ENCODE results near the gene CTNS. TPM values are rescaled to one million over a fixed set of nuclear protein-coding genes. Genes with fewer than 3 reads are reported as not detected.

The CTNS gene
- total and polyA plus RNA-seq, 2 of the 13 experiments (the other 11 are each of a cell fraction or from before 2014, with no cell fraction given): 9.5 to 13.7 TPM

- TF ChIP-seq HOMEZ (CRISPR knock-in tag; IDR thresholded peaks at IDR 0.05; ENCODE audit: low read depth) (0 out of 2 replicates have a peak, but pooled peaks have one; percentile 11), ZNF772 (CRISPR knock-in tag; IDR thresholded peaks at IDR 0.05) (peak; percentile 62; the same call in 1 of the 2 replicates), TEAD3 (CRISPR knock-in tag; optimal IDR thresholded peaks at IDR 0.05; ENCODE audit: borderline replicate concordance) (peak; percentile 98), RXRA (CRISPR knock-in tag; IDR thresholded peaks at IDR 0.05) (0 out of 2 replicates have a peak, but pooled peaks have one; percentile 23), SOX6 (IDR thresholded peaks at IDR 0.05) (no peak), SOX6 (CRISPR knock-in tag; IDR thresholded peaks at IDR 0.05) (peak; percentile 15; the same call in 1 of the 2 replicates), SMAD3 (CRISPR knock-in tag; IDR thresholded peaks at IDR 0.05) (0 out of 2 replicates have a peak, but pooled peaks have one; percentile 20), MXD1 (CRISPR knock-in tag; IDR thresholded peaks at IDR 0.05) (no peak; the same call in 1 of the 2 replicates), ZSCAN22 (CRISPR knock-in tag; IDR thresholded peaks at IDR 0.05) (peak; percentile 66; the same call in 1 of the 2 replicates), HES4 (CRISPR knock-in tag; IDR thresholded peaks at IDR 0.05; ENCODE audit: borderline replicate concordance) (0 out of 2 replicates have a peak, but pooled peaks have one; percentile 44), CBX5 (CRISPR knock-in tag; IDR thresholded peaks at IDR 0.05; ENCODE audit: borderline replicate concordance) (no peak), ZNF747 (CRISPR knock-in tag; IDR thresholded peaks at IDR 0.05; ENCODE audit: borderline replicate concordance) (peak; percentile 42; the same call in 1 of the 2 replicates), SP4 (CRISPR knock-in tag; IDR thresholded peaks at IDR 0.05) (peak; percentile 74)
- TF ChIP-seq, protein P1, sequence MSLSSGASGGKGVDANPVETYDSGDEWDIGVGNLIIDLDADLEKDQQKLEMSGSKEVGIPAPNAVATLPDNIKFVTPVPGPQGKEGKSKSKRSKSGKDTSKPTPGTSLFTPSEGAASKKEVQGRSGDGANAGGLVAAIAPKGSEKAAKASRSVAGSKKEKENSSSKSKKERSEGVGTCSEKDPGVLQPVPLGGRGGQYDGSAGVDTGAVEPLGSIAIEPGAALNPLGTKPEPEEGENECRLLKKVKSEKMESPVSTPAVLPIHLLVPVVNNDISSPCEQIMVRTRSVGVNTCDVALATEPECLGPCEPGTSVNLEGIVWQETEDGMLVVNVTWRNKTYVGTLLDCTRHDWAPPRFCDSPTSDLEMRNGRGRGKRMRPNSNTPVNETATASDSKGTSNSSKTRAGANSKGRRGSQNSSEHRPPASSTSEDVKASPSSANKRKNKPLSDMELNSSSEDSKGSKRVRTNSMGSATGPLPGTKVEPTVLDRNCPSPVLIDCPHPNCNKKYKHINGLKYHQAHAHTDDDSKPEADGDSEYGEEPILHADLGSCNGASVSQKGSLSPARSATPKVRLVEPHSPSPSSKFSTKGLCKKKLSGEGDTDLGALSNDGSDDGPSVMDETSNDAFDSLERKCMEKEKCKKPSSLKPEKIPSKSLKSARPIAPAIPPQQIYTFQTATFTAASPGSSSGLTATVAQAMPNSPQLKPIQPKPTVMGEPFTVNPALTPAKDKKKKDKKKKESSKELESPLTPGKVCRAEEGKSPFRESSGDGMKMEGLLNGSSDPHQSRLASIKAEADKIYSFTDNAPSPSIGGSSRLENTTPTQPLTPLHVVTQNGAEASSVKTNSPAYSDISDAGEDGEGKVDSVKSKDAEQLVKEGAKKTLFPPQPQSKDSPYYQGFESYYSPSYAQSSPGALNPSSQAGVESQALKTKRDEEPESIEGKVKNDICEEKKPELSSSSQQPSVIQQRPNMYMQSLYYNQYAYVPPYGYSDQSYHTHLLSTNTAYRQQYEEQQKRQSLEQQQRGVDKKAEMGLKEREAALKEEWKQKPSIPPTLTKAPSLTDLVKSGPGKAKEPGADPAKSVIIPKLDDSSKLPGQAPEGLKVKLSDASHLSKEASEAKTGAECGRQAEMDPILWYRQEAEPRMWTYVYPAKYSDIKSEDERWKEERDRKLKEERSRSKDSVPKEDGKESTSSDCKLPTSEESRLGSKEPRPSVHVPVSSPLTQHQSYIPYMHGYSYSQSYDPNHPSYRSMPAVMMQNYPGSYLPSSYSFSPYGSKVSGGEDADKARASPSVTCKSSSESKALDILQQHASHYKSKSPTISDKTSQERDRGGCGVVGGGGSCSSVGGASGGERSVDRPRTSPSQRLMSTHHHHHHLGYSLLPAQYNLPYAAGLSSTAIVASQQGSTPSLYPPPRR (CRISPR knock-in tag; IDR thresholded peaks at IDR 0.05; ENCODE audit: borderline replicate concordance): 0 out of 2 replicates have a peak, but pooled peaks have one; percentile 20
- TF ChIP-seq, protein P2, sequence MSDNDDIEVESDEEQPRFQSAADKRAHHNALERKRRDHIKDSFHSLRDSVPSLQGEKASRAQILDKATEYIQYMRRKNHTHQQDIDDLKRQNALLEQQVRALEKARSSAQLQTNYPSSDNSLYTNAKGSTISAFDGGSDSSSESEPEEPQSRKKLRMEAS (IDR thresholded peaks at IDR 0.05): peak; percentile 39; the same call in 1 of the 2 replicates
- TF ChIP-seq, protein P3, sequence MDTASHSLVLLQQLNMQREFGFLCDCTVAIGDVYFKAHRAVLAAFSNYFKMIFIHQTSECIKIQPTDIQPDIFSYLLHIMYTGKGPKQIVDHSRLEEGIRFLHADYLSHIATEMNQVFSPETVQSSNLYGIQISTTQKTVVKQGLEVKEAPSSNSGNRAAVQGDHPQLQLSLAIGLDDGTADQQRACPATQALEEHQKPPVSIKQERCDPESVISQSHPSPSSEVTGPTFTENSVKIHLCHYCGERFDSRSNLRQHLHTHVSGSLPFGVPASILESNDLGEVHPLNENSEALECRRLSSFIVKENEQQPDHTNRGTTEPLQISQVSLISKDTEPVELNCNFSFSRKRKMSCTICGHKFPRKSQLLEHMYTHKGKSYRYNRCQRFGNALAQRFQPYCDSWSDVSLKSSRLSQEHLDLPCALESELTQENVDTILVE (CRISPR knock-in tag; IDR thresholded peaks at IDR 0.05): peak; percentile 63; the same call in 1 of the 2 replicates
- TF ChIP-seq, protein P4, sequence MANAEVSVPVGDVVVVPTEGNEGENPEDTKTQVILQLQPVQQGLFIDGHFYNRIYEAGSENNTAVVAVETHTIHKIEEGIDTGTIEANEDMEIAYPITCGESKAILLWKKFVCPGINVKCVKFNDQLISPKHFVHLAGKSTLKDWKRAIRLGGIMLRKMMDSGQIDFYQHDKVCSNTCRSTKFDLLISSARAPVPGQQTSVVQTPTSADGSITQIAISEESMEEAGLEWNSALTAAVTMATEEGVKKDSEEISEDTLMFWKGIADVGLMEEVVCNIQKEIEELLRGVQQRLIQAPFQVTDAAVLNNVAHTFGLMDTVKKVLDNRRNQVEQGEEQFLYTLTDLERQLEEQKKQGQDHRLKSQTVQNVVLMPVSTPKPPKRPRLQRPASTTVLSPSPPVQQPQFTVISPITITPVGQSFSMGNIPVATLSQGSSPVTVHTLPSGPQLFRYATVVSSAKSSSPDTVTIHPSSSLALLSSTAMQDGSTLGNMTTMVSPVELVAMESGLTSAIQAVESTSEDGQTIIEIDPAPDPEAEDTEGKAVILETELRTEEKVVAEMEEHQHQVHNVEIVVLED (CRISPR knock-in tag; IDR thresholded peaks at IDR 0.05; ENCODE audit: borderline replicate concordance): peak; percentile 62; the same call in 1 of the 2 replicates
Observed at GRCh38 chr17:3667366-3668278, 31.1 kb downstream of the CTNS start (continued).

Data from HepG2 (cell line).